A549 treated with AZD2906 at 1 μM for 4 hours (cell line): Measurements from ENCODE around the gene RNF40. TPM values are rescaled to one million over a fixed set of nuclear protein-coding genes. Genes with fewer than 3 reads are reported as not detected.

ENCODE experiments used
- total RNA-seq: library from RNA; stranded (reverse); fragments of 200-300 nt; extraction: Qiagen RNA extraction; gene quantifications from 5 replicates; pipeline ENCODE4 v1.2.3, GENCODE V29; 2022

The RNF40 gene
- 70.9 to 82.8 TPM (median 79.3 TPM) in 5 replicates for total RNA-seq

GRCh38 chr16:30761928-30762902, at the start of gene RNF40, which contains the start of gene CFAP119:
TSS of gene RNF40 (plus strand) at chr16:30762322. CDS start at chr16:30762546, 224 bp downstream.
TSS of gene CFAP119 (minus strand) at chr16:30762062. CDS start at chr16:30761748, 314 bp downstream.

DNA sequence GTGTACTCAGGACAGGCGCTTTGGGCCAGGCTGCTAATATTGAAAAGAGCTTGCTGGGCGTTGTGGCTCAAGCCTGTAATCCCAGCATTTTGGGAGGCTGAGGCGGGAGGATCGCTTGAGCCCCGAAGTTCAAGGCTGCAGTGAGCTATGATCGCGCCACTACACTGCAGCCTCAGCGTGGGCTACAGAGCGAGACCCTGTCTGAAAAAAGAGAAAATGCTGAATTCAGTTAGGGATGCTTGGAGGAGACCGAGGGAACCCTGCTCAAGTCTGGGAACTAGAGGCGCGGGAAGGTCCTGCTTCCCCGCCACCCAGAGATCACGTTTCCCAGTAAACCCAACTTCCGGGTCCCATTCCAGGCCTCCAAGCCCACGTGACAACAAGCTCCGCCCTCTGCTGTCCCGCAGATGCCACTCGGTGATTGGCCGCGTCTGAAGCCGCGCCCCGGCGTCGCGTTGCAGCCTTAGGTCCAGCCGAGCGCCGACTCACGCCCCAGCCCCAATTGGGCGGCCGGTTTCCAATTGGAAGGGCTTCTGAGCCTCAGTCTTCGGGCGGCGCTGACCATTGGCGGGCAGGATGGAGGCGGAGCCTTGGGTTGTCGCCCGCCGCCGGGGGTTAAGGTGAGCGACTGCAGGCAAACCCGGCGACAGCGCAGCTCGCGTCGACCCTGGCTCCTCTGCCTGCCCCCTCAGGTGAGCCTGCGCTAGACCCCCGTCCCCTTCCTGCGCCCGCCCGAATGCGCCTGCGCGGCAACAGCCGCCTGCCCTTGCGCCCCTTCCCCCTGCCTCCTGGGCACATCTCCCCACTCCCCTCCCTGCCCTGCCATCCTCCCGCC, 14.1 kb upstream of the RNF40 start, which contains the start of gene PHKG2:
Gene PHKG2, plus strand, starts transcription at position 627 of the 835 bp plus-strand sequence. CDS start 396 bp downstream, outside the sequence.

DNA sequence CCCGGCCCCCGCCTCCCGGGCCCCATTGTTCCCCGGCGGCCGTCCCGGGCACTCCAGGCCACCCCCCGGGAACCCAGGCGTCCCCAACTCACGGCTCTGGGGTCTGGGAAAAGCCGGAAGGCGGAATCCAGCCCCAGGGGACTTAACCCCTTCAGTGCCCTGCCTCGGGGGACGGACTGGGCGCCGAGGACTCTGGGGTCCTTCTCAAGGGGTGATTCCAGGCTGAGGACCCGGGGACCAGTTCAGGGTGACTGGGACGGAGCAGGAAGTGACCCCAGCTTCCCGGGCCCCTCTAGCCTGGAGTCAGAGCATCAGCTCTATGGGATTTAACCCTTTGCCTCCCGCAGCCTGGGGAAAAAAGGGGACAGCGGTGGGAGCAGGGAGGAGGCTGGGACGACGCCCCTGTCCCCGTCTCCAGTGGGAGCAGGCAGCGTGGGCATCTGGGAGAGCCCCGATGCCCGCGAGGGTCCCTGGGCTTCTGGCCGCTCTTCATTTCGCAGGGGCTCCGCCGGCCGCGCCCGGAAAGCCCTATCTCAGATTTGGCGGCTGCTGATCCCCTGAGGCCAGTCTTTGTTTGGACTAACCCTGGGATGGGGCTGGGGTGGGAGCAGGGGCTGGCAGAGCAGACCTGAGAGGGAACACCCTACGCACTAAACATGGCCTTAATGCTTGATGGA, 25.0 kb downstream of the RNF40 start, which contains the start of gene ZNF629:
Gene ZNF629, minus strand, starts transcription at position 270 of the 677 bp plus-strand sequence. CDS start 2,723 bp downstream, outside the sequence.

Other genes with a start within 250 kb of the RNF40 start
- gene ZNF768, start 235.8 kb upstream of the RNF40 start, total RNA-seq = 38.2 to 49.1 TPM (median 46.7 TPM) in 5 replicates
- gene ZNF747, start 227.5 kb upstream of the RNF40 start, total RNA-seq = 3.4 to 4.7 TPM (median 4.3 TPM) in 5 replicates
- gene ZNF764, start 203.9 kb upstream of the RNF40 start, total RNA-seq = 4.7 to 6.7 TPM (median 5.8 TPM) in 5 replicates
- 4.7 to 7.8 TPM (median 7.0 TPM) in 5 replicates for gene ZNF688, start 190.6 kb upstream of the RNF40 start, total RNA-seq
- not detected in 5 replicates for gene ZNF785, start 176.6 kb upstream of the RNF40 start, total RNA-seq
- 8.2 to 9.0 TPM (median 8.4 TPM) in 5 replicates for gene ZNF689, start 151.9 kb upstream of the RNF40 start, total RNA-seq
- 17.0 to 24.3 TPM (median 24.0 TPM) in 5 replicates for gene PRR14, start 111.4 kb upstream of the RNF40 start, total RNA-seq
- 28.4 to 43.5 TPM (median 42.0 TPM) in 5 replicates for gene FBRS, start 103.9 kb upstream of the RNF40 start, total RNA-seq
- 16.0 to 26.6 TPM (median 17.8 TPM) in 5 replicates for gene SRCAP, start 63.2 kb upstream of the RNF40 start, total RNA-seq
- gene PHKG2, start 13.9 kb upstream of the RNF40 start, total RNA-seq = 19.5 to 30.8 TPM (median 26.9 TPM) in 5 replicates
- 4.5 to 9.0 TPM (median 8.0 TPM) in 5 replicates for gene CFAP119, start 260 bp upstream of the RNF40 start, total RNA-seq
- 16.0 to 19.7 TPM (median 17.4 TPM) in 5 replicates for gene ZNF629, start 24.9 kb downstream of the RNF40 start, total RNA-seq
- gene BCL7C, start 131.8 kb downstream of the RNF40 start, total RNA-seq = 26.3 to 45.4 TPM (median 43.8 TPM) in 5 replicates
- gene CTF1, start 134.3 kb downstream of the RNF40 start, total RNA-seq = 0.16 to 0.29 TPM (median 0.17 TPM) in 5 replicates
- 12.0 to 20.0 TPM (median 16.8 TPM) in 5 replicates for gene FBXL19, start 161.2 kb downstream of the RNF40 start, total RNA-seq
- 10.3 to 14.7 TPM (median 12.3 TPM) in 5 replicates for gene ORAI3, start 186.7 kb downstream of the RNF40 start, total RNA-seq
- 18.3 to 20.3 TPM (median 18.6 TPM) in 5 replicates for gene SETD1A, start 195.4 kb downstream of the RNF40 start, total RNA-seq
- gene HSD3B7, start 222.9 kb downstream of the RNF40 start, total RNA-seq = 13.5 to 17.0 TPM (median 14.5 TPM) in 5 replicates
- gene STX1B, start 248.3 kb downstream of the RNF40 start, total RNA-seq = 1.4 to 1.7 TPM (median 1.6 TPM) in 5 replicates